WI38 (cell line): ENCODE data around the gene EMC9.
A peak's percentile ranks its signal among the peaks of the same experiment; 100 is the strongest.

Experiments used
- H3K4me3 ChIP-seq: 2 replicates; pipeline ENCODE4 v1.5.1; 2011; ENCODE audit warnings: low read depth, mild to moderate bottlenecking, control low read depth, low read length
- CTCF ChIP-seq: IDR thresholded peaks from 2 replicates; pipeline ENCODE4 v1.5.1; 2012; ENCODE audit warnings: low read depth, mild to moderate bottlenecking, control low read depth, low read length

The EMC9 gene

GRCh38 chr14:24094841-24095270, 46.5 kb downstream of the EMC9 start:
- peak overlapping the region; percentile 74 for H3K4me3 ChIP-seq
- no peak for TF ChIP-seq CTCF

GRCh38 chr14:24093901-24094840, 47.2 kb downstream of the EMC9 start, which contains the start of gene PCK2:
TSS of gene PCK2 (plus strand) at chr14:24094311. CDS start at chr14:24094406, 95 bp downstream.
- TF ChIP-seq CTCF: no peak
- H3K4me3 ChIP-seq: peak within 1 kb of the TSS; percentile 74

GRCh38 chr14:24093207-24093900, 48.0 kb downstream of the EMC9 start:
- peak overlapping the region; percentile 74 for H3K4me3 ChIP-seq
- no peak for TF ChIP-seq CTCF

GRCh38 chr14:24092505-24093206, 48.7 kb downstream of the EMC9 start:
- no peak overlapping the region for H3K4me3 ChIP-seq
- TF ChIP-seq CTCF: no peak

- no peak for TF ChIP-seq CTCF
- no peak overlapping the region for H3K4me3 ChIP-seq
Measured at GRCh38 chr14:24092110-24092504, 49.3 kb downstream of the EMC9 start.

GRCh38 chr14:24089890-24090289, 51.5 kb downstream of the EMC9 start:
- TF ChIP-seq CTCF: no peak
- no peak overlapping the region for H3K4me3 ChIP-seq
